ENCODE measurements around the gene PTRH2. TPM values are rescaled to one million over a fixed set of nuclear protein-coding genes. Genes with fewer than 3 reads are reported as not detected.
"Not testable (repeated sequence)": the region's sequence is repeated elsewhere in the genome, so short reads cannot be mapped to it uniquely, and the experiment has no call there.

The PTRH2 gene
- total RNA-seq = 43.0 TPM

GRCh38 chr17:59707149-59707970 is at the start of gene PTRH2, which contains the start of gene VMP1:
Gene PTRH2 (minus strand): TSS chr17:59707430. CDS start chr17:59697978, 9,452 bp downstream.
Gene VMP1 (plus strand): TSS chr17:59707654. CDS start chr17:59731447, 23,793 bp downstream.
- intact Hi-C loops (cut with DNase I) = no loop called here
- Histone ChIP-seq H3K4me3 (peak within 1 kb of the TSS; percentile 66 to 90), H3K9me3 (no peaks in the 10 kb centered on the region), H3K4me1 (peaks cover 33% of the 10 kb centered on the region), H3K36me3 (peaks cover 0 to 3% of the 10 kb centered on the region in 2 donors), H3K27ac (peak within 1 kb of the TSS; percentile 91), H3K27me3 (no peaks in the 10 kb centered on the region)
- DNase-seq (ENCODE audit: extremely low spot score in 2 of 2) = peak; percentile 99 to 100
- TF ChIP-seq POLR2AphosphoS5 (IDR thresholded peaks at IDR 0.05; ENCODE audit: insufficient read depth in 1 of 2, low read depth in 1 of 2) = peak; percentile 97 to 98
- TF ChIP-seq, protein P1, sequence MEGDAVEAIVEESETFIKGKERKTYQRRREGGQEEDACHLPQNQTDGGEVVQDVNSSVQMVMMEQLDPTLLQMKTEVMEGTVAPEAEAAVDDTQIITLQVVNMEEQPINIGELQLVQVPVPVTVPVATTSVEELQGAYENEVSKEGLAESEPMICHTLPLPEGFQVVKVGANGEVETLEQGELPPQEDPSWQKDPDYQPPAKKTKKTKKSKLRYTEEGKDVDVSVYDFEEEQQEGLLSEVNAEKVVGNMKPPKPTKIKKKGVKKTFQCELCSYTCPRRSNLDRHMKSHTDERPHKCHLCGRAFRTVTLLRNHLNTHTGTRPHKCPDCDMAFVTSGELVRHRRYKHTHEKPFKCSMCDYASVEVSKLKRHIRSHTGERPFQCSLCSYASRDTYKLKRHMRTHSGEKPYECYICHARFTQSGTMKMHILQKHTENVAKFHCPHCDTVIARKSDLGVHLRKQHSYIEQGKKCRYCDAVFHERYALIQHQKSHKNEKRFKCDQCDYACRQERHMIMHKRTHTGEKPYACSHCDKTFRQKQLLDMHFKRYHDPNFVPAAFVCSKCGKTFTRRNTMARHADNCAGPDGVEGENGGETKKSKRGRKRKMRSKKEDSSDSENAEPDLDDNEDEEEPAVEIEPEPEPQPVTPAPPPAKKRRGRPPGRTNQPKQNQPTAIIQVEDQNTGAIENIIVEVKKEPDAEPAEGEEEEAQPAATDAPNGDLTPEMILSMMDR (IDR thresholded peaks at IDR 0.05) = no peak
- peak in 1 of 2 donors; percentile 70 for TF ChIP-seq POLR2A (IDR thresholded peaks at IDR 0.05)

- intact Hi-C loops (cut with DNase I) = no loop called here
- H3K36me3 ChIP-seq = no peaks in the 10 kb centered on the region
- no peak overlapping the region for H3K4me3 ChIP-seq
- H3K27ac ChIP-seq = peak overlapping the region; percentile 66
- no peaks in the 10 kb centered on the region for H3K27me3 ChIP-seq
- peaks cover 20% of the 10 kb centered on the region for H3K4me1 ChIP-seq
- H3K9me3 ChIP-seq = no peaks in the 10 kb centered on the region
- no peak for DNase-seq (ENCODE audit: extremely low spot score in 2 of 2)
- TF ChIP-seq, protein P1 (IDR thresholded peaks at IDR 0.05) = no peak
- TF ChIP-seq POLR2A (IDR thresholded peaks at IDR 0.05) (no peak), POLR2AphosphoS5 (IDR thresholded peaks at IDR 0.05; ENCODE audit: insufficient read depth in 1 of 2, low read depth in 1 of 2) (peak in 1 of 2 donors; percentile 20)
Measured at GRCh38 chr17:59756236-59756818, 49.1 kb upstream of the PTRH2 start.

DNA sequence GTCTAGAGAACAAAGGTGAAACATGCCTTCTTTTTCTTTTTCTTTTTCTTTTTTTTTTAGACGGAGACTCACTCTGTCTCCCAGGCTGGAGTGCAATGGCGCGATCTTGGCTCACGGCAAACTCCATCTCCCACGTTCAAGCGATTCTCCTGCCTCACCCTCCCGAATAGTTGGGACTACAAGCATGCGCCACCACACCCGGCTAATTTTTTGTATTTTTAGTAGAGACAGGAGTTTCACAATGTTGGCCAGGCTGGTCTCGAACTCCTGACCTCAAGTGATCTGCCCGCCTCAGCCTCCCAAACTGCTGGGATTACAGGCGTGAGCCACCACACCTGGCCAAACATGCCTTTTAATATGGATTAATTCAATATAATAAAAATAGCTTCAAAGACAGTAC is 47.8 kb upstream of the PTRH2 start:
- Histone ChIP-seq H3K27ac (peak overlapping the region; percentile 66), H3K4me1 (peaks cover 20% of the 10 kb centered on the region)
- H3K9me3 ChIP-seq; intact Hi-C loops (cut with DNase I); H3K27me3 ChIP-seq; H3K4me3 ChIP-seq; DNase-seq (ENCODE audit: extremely low spot score in 2 of 2); H3K36me3 ChIP-seq: not testable (repeated sequence)

GRCh38 chr17:59754552-59754951 is 47.3 kb upstream of the PTRH2 start:
- Histone ChIP-seq H3K27me3 (no peaks in the 10 kb centered on the region), H3K4me1 (peaks cover 20% of the 10 kb centered on the region), H3K27ac (peak overlapping the region; percentile 66), H3K36me3 (no peaks in the 10 kb centered on the region), H3K4me3 (no peak overlapping the region), H3K9me3 (no peaks in the 10 kb centered on the region)
- no peak for DNase-seq (ENCODE audit: extremely low spot score in 2 of 2)
- intact Hi-C loops (cut with DNase I) = loop anchor here (5.0 kb wide), 2 partner anchors 88 to 113 kb away; no protein-coding TSS in a partner anchor
- TF ChIP-seq, protein P1 (IDR thresholded peaks at IDR 0.05) = no peak
- TF ChIP-seq POLR2A (IDR thresholded peaks at IDR 0.05) (no peak), POLR2AphosphoS5 (IDR thresholded peaks at IDR 0.05; ENCODE audit: insufficient read depth in 1 of 2, low read depth in 1 of 2) (no peak)

DNA sequence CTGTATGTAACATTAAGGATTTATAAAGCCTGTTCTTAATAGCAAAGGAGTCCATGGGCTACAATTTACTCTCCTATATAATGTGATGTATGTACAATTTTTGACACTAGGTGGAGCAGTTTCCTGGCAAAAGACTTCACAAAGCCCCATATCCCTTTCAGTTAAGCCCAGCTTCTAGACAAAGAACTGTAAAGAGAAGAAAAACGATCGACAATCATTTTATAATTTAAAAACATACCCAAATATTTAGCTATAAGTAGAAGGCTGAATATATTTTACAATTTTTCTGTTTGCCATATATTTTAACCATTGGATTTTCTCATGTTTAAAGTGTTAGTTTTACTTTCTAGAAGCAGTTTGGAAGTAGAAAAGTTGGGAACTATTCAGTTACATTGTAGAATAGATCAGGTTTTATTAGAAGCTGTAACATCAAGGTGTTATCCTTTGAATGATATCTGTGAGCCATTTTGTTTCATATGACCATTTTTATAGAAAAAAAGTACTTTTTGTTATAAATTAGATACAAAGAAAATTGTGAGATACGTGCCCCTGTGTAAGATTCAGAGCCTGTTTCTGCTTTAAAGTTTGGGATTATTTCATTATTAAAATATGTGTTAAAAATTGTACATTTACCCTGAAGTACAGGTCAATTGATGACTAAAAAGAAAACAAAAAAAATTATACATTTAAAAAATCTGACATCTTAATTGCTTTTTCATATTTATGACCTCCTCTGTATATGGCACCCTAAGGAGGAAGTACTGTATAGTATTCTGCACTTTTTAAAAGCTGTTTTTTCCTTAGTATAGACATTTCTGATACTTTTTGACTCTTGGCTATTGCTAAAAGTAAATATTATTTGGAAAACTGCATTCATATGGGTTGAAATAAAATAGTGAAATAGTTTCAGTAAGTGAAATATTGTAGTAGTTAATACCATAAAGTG is 46.6 kb upstream of the PTRH2 start:
- TF ChIP-seq, protein P1 (IDR thresholded peaks at IDR 0.05) = peak; percentile 68 to 76 (median 69)
- TF ChIP-seq POLR2A (IDR thresholded peaks at IDR 0.05) = no peak
- peak in 1 of 2 donors; percentile 85 for TF ChIP-seq POLR2AphosphoS5 (IDR thresholded peaks at IDR 0.05; ENCODE audit: insufficient read depth in 1 of 2, low read depth in 1 of 2)
- Histone ChIP-seq H3K9me3 (no peaks in the 10 kb centered on the region), H3K36me3 (no peaks in the 10 kb centered on the region), H3K4me1 (peaks cover 20% of the 10 kb centered on the region), H3K4me3 (peak overlapping the region in 1 of 2 donors; percentile 2), H3K27ac (peak overlapping the region; percentile 66), H3K27me3 (no peaks in the 10 kb centered on the region)
- DNase-seq (ENCODE audit: extremely low spot score in 2 of 2) = no peak
- intact Hi-C loops (cut with DNase I) = loop anchor here (5.0 kb wide), 2 partner anchors 89 to 114 kb away; no protein-coding TSS in a partner anchor
